OCI-LY1 (cell line): ENCODE measurements around the gene RPS6KA2.

Experiments
- CTCF ChIP-seq: fragments of 200-600 bp; sonication (generic), shearing (Covaris generic); IDR thresholded peaks from 2 replicates; pipeline ENCODE4 v1.5.1; 2017; ENCODE audit warnings: mild to moderate bottlenecking, antibody characterized with exemption, low read length, moderate library complexity, mixed read lengths
- EZH2 ChIP-seq: fragments of 200-600 bp; sonication (generic), shearing (Covaris generic); IDR thresholded peaks from 2 replicates; pipeline ENCODE4 v1.8.0; 2017; ENCODE audit warnings: borderline replicate concordance, mixed run types, mild to moderate bottlenecking, antibody characterized with exemption, low read length, moderate library complexity, mixed read lengths

- TF ChIP-seq CTCF (no peak), EZH2 (no peak)
Observed at GRCh38 chr6:166418691-166419143, 208.3 kb downstream of the RPS6KA2 start.
